H1 (cell line): ENCODE measurements around the gene PDK4. TPM values are rescaled to one million over a fixed set of nuclear protein-coding genes. Genes with fewer than 3 reads are reported as not detected.

Experiments used
- CTCF ChIA-PET: fragments of 300-600 bp; sonication (Branson Sonifier 250); formaldehyde crosslinking; loops from one replicate; lab custom pipeline; 2021; ENCODE audit not compliant: partially characterized antibody; lab: Charles Lee
- POLR2A ChIA-PET: fragments of 300-600 bp; sonication (Branson Sonifier 250); formaldehyde crosslinking; loops from one replicate; lab custom pipeline; 2021; ENCODE audit warnings: inconsistent platforms; ENCODE audit not compliant: partially characterized antibody; lab: Charles Lee
- DNase-seq, 2 experiments: peaks; one replicate each; pipeline versions ENCODE4 v3.0.0 to v3.0.0-alpha.2; 2010 to 2022; ENCODE audit warnings: low spot score in 2 of 2, low read depth in 1 of 2, mixed read lengths in 1 of 2
- FAIRE-seq: peaks from 2 replicates; lab custom pipeline; 2011; peaks lifted over from hg19 to GRCh38; lab: Jason Lieb, UNC
- H2AFZ ChIP-seq: 2 replicates; pipeline ENCODE4 v1.8.1; 2012; ENCODE audit warnings: low read length, inconsistent platforms
- H2AK5ac ChIP-seq: 2 replicates; pipeline ENCODE4 v1.6.1; 2013; ENCODE audit warnings: low read depth, low read length
- H2BK120ac ChIP-seq: replicated peaks from 2 replicates; pipeline ENCODE3; 2013; ENCODE audit warnings: low read depth, low read length, inconsistent platforms
- H2BK12ac ChIP-seq: 2 replicates; pipeline ENCODE4 v1.6.1; 2013; ENCODE audit warnings: low read depth, low read length
- H2BK15ac ChIP-seq: 2 replicates; pipeline ENCODE4 v1.6.1; 2013; ENCODE audit warnings: low read length
- H2BK20ac ChIP-seq: 2 replicates; pipeline ENCODE4 v1.6.1; 2013; ENCODE audit warnings: low read length
- H2BK5ac ChIP-seq: 2 replicates; pipeline ENCODE4 v1.6.1; 2013; ENCODE audit warnings: low read depth, low read length
- H3K14ac ChIP-seq: 2 replicates; pipeline ENCODE4 v1.6.1; 2013; ENCODE audit warnings: inconsistent platforms; ENCODE audit not compliant: insufficient read length
- H3K18ac ChIP-seq: 2 replicates; pipeline ENCODE4 v1.6.1; 2013; ENCODE audit warnings: low read length; ENCODE audit errors: extremely low read depth
- H3K23ac ChIP-seq: 2 replicates; pipeline ENCODE4 v1.6.1; 2013; ENCODE audit warnings: inconsistent platforms; ENCODE audit not compliant: insufficient read length
- H3K23me2 ChIP-seq: 2 replicates; pipeline ENCODE4 v1.6.1; 2013; ENCODE audit warnings: low read depth, low read length
- H3K27ac ChIP-seq: 2 replicates; pipeline ENCODE4 v1.6.1; 2011; ENCODE audit warnings: low read depth, low read length, inconsistent platforms
- H3K27me3 ChIP-seq, 4 experiments: replicated peaks in 1 of 4; 1 replicate in 1 of 4; 2 replicates in 3 of 4; pipeline versions ENCODE4 v1.6.1 to v1.8.1; 2011 to 2013; ENCODE audit warnings: low read length in 3 of 4, mild to moderate bottlenecking in 3 of 4, inconsistent platforms in 2 of 4, mixed read lengths in 2 of 4, moderate library complexity in 1 of 4; ENCODE audit not compliant: control insufficient read depth in 3 of 4, insufficient read depth in 3 of 4; ENCODE audit errors: extremely low read depth in 1 of 4
- H3K36me3 ChIP-seq, 4 experiments: 2 replicates each; pipeline versions ENCODE4 v1.6.1 to v1.8.1; 2011 to 2013; ENCODE audit warnings: mild to moderate bottlenecking in 4 of 4, low read length in 3 of 4, moderate library complexity in 2 of 4, control low read depth in 1 of 4, inconsistent platforms in 1 of 4; ENCODE audit not compliant: insufficient read depth in 4 of 4, control insufficient read depth in 2 of 4
- H3K4ac ChIP-seq: replicated peaks from 2 replicates; pipeline ENCODE3; 2013; ENCODE audit warnings: low read length, low read depth, mixed read lengths, inconsistent platforms; ENCODE audit not compliant: insufficient read length
- H3K4me1 ChIP-seq, 4 experiments: replicated peaks in 1 of 4; 1 replicate in 1 of 4; 2 replicates in 3 of 4; pipeline versions ENCODE4 v1.6.1 to v1.8.1; 2011 to 2013; ENCODE audit warnings: low read length in 3 of 4, inconsistent platforms in 2 of 4, mixed read lengths in 1 of 4; ENCODE audit not compliant: insufficient read depth in 4 of 4, control insufficient read depth in 3 of 4
- H3K4me2 ChIP-seq, 2 experiments: 2 replicates each; pipeline versions ENCODE4 v1.6.1 to v1.8.1; 2011 to 2013; ENCODE audit warnings: low read depth in 2 of 2, low read length in 2 of 2, control low read depth in 1 of 2, inconsistent platforms in 1 of 2, mild to moderate bottlenecking in 1 of 2; ENCODE audit not compliant: insufficient read depth in 1 of 2
- H3K4me3 ChIP-seq, 4 experiments: fragments of 200-600, 300-600 bp in 1 of 4; sonication (generic), shearing (Covaris generic), sonication (Bioruptor Twin) in 1 of 4; 2 replicates each; pipeline versions ENCODE4 v1.5.1 to v1.8.1; 2011 to 2016; ENCODE audit warnings: low read length in 4 of 4, low read depth in 3 of 4, control low read depth in 2 of 4, inconsistent platforms in 2 of 4, mild to moderate bottlenecking in 2 of 4, mixed read lengths in 1 of 4, moderate library complexity in 1 of 4; ENCODE audit not compliant: insufficient read depth in 2 of 4; ENCODE audit errors: extremely low read depth in 1 of 4
- H3K56ac ChIP-seq: replicated peaks from 2 replicates; pipeline ENCODE3; 2013; ENCODE audit warnings: low read depth, mild to moderate bottlenecking, mixed read lengths, low read length, inconsistent platforms; ENCODE audit not compliant: insufficient read length
- H3K79me1 ChIP-seq: 2 replicates; pipeline ENCODE4 v1.6.1; 2013; ENCODE audit warnings: low read depth, low read length, control low read depth
- H3K79me2 ChIP-seq, 2 experiments: 2 replicates each; pipeline versions ENCODE4 v1.6.1 to v1.8.1; 2012 to 2013; ENCODE audit warnings: low read length in 2 of 2, mild to moderate bottlenecking in 2 of 2, inconsistent platforms in 1 of 2; ENCODE audit not compliant: insufficient read depth in 2 of 2, control insufficient read depth in 1 of 2
- H3K9ac ChIP-seq, 4 experiments: replicated peaks in 1 of 4; 1 replicate in 1 of 4; 2 replicates in 3 of 4; pipeline versions ENCODE4 v1.6.1 to v1.8.1; 2011 to 2013; ENCODE audit warnings: low read depth in 3 of 4, low read length in 3 of 4, control low read depth in 2 of 4, mild to moderate bottlenecking in 2 of 4, moderate library complexity in 2 of 4, inconsistent platforms in 1 of 4; ENCODE audit errors: extremely low read depth in 1 of 4
- H3K9me3 ChIP-seq, 2 experiments: 2 replicates each; pipeline versions ENCODE4 v1.6.1 to v1.8.1; 2012 to 2013; ENCODE audit warnings: mild to moderate bottlenecking in 2 of 2, moderate library complexity in 2 of 2, control low read depth in 1 of 2, inconsistent platforms in 1 of 2, low read depth in 1 of 2, low read length in 1 of 2, mixed read lengths in 1 of 2; ENCODE audit not compliant: insufficient read depth in 2 of 2
- H4K20me1 ChIP-seq, 2 experiments: replicated peaks in 1 of 2; 2 replicates each; pipeline versions ENCODE3 to v1.8.1; 2011 to 2013; ENCODE audit warnings: inconsistent platforms in 2 of 2, low read length in 2 of 2, mild to moderate bottlenecking in 1 of 2; ENCODE audit not compliant: insufficient read depth in 2 of 2, control insufficient read depth in 1 of 2
- H4K5ac ChIP-seq: 2 replicates; pipeline ENCODE4 v1.6.1; 2013; ENCODE audit warnings: low read length, low read depth, mixed read lengths, inconsistent platforms; ENCODE audit not compliant: insufficient read length
- H4K8ac ChIP-seq: 2 replicates; pipeline ENCODE4 v1.8.0; 2013; ENCODE audit warnings: mild to moderate bottlenecking, moderate library complexity, low read length, inconsistent platforms; ENCODE audit not compliant: insufficient read depth; ENCODE audit errors: extremely low read depth
- H4K91ac ChIP-seq: replicated peaks from 2 replicates; pipeline ENCODE3; 2013; ENCODE audit warnings: low read length, mixed read lengths, inconsistent platforms; ENCODE audit not compliant: insufficient read length
- ATF3 ChIP-seq: IDR thresholded peaks from 2 replicates; pipeline ENCODE4 v1.6.1; 2011; ENCODE audit warnings: low read depth, mild to moderate bottlenecking, low read length; ENCODE audit not compliant: insufficient read depth
- CEBPB ChIP-seq: IDR thresholded peaks from 2 replicates; pipeline ENCODE4 v1.6.1; 2012; ENCODE audit warnings: low read depth, low read length
- CHD1 ChIP-seq: IDR thresholded peaks from 2 replicates; pipeline ENCODE4 v1.6.1; 2012; ENCODE audit warnings: low read depth, low read length, improper control_type of control experiment
- EP300 ChIP-seq, 2 experiments: IDR thresholded peaks; 1 replicate in 1 of 2; 2 replicates in 1 of 2; pipeline ENCODE4 v1.6.1; 2011 to 2012; ENCODE audit warnings: low read depth in 2 of 2, low read length in 2 of 2, mild to moderate bottlenecking in 2 of 2, borderline replicate concordance in 1 of 2, inconsistent platforms in 1 of 2, moderate library complexity in 1 of 2
- EZH2 ChIP-seq: fragments of 200-600 bp; sonication (generic); IDR thresholded peaks from 2 replicates; pipeline ENCODE4 v1.7.1; 2012; ENCODE audit warnings: low read depth, mild to moderate bottlenecking, moderate library complexity, low read length, inconsistent platforms; ENCODE audit not compliant: severe bottlenecking
- FOSL1 ChIP-seq: IDR thresholded peaks from 2 replicates; pipeline ENCODE4 v1.6.1; 2011; ENCODE audit warnings: mild to moderate bottlenecking, low read depth, low read length, moderate library complexity; ENCODE audit not compliant: insufficient read depth
- HDAC6 ChIP-seq: IDR thresholded peaks from one replicate; pipeline ENCODE4 v1.7.1; 2012; ENCODE audit warnings: low read depth, mild to moderate bottlenecking, inconsistent platforms, low read length, moderate library complexity
- KDM1A ChIP-seq: fragments of 200-600, 300-600 bp; sonication (generic); IDR thresholded peaks from 2 replicates; pipeline ENCODE4 v1.7.1; 2016; ENCODE audit warnings: mild to moderate bottlenecking, low read length, borderline replicate concordance
- KDM5A ChIP-seq: fragments of 200-600 bp; IDR thresholded peaks from 2 replicates; pipeline ENCODE4 v1.7.1; 2012; ENCODE audit warnings: mild to moderate bottlenecking, low read length, inconsistent platforms, mixed read lengths
- MAX ChIP-seq: IDR thresholded peaks from 2 replicates; pipeline ENCODE4 v1.6.1; 2012; ENCODE audit warnings: inconsistent platforms
- POLR2AphosphoS5 ChIP-seq: IDR thresholded peaks from 2 replicates; pipeline ENCODE4 v1.6.1; 2011; ENCODE audit warnings: low read depth, low read length
- TAF7 ChIP-seq: optimal IDR thresholded peaks from 2 replicates; pipeline ENCODE3; 2011; ENCODE audit warnings: low read depth, mild to moderate bottlenecking, inconsistent platforms, low read length, moderate library complexity, borderline replicate concordance
- TEAD4 ChIP-seq: IDR thresholded peaks from 2 replicates; pipeline ENCODE4 v1.6.1; 2012; ENCODE audit warnings: low read depth, low read length, inconsistent platforms, mixed read lengths
- ZNF274 ChIP-seq: IDR thresholded peaks from 2 replicates; pipeline ENCODE4 v1.7.0; 2012; ENCODE audit warnings: low read length, borderline replicate concordance; ENCODE audit errors: extremely low read depth
- WGBS, 2 experiments: shearing (Covaris generic) in 1 of 2; methylation state at CpG; one replicate each; pipeline versions ENCODE4 v1.1.6 to v1.1.7; 2013 to 2015; ENCODE audit warnings: low lambda C conversion rate in 2 of 2, mixed read lengths in 2 of 2, inconsistent platforms in 1 of 2, low coverage in 1 of 2, missing lambda C conversion rate in 1 of 2; ENCODE audit not compliant: insufficient replicate concordance in 2 of 2, insufficient coverage in 1 of 2, insufficient read length in 1 of 2; ENCODE audit errors: extremely low coverage in 1 of 2, missing lambda C conversion rate in 1 of 2; 5-methylcytosine and 5-hydroxymethylcytosine counted together
- polyA plus RNA-seq, 7 experiments: library from polyadenylated mRNA; depleted of rRNA in 3 of 7; stranded (reverse) in 5 of 7; unstranded in 2 of 7; fragments of >200 nt in 5 of 7; fragments of 200-250 nt in 2 of 7; gene quantifications; 1 replicate in 5 of 7; 2 replicates in 1 of 7; 4 replicates in 1 of 7; pipeline versions ENCODE4 v1.2.1 to v1.2.3, GENCODE V29; 2011 to 2013; ENCODE audit warnings: missing spikeins in 2 of 7, mixed read lengths in 2 of 7
- total RNA-seq: library from RNA; stranded (reverse); fragmentation: NEBNext Ultra II Directional; extraction: Animal tissue kit (Norgen Biotek cat#: 25700); gene quantifications from 2 replicates; pipeline ENCODE4 v1.2.1, GENCODE V29; 2021

PDK4 gene
- total and polyA plus RNA-seq, 2 of the 8 experiments (the other 6 are each of a cell fraction or from before 2014, with no cell fraction given), result 0.26 TPM; not detected in 1

DNA sequence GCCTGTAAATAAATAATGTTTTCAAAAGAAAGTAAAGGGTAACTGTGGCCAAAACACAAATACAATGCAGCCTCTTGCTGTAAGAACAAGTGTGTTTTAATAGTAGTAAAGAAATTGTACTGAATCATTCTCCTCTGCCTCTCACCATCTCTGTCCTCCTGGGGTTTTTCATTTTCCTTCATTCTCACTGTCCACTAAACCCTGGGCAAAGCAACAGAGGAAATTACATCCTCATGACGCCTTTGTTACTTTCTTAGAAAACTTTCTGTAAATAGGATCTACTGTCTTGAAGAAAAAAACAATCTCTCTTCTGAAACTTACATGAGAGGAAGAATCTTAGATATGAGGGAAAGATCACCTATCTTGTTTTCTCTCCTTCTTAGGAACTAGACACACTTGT lies 56.0 kb downstream of the PDK4 start:
- Histone ChIP-seq H3K4me2 (no peak overlapping the region), H2AFZ (no peak overlapping the region), H3K79me1 (no peaks in the 10 kb centered on the region), H2BK12ac (no peak overlapping the region), H2BK15ac (no peak overlapping the region), H4K5ac (no peak overlapping the region), H3K23ac (no peak overlapping the region), H3K9ac (no peak overlapping the region), H3K27me3 (peaks cover 0 to 1% (median 0%) of the 10 kb centered on the region in 4 experiments; a peak in 1 of 7 replicates), H4K8ac (no peak overlapping the region), H4K20me1 (no peaks in the 10 kb centered on the region), H2BK5ac (no peak overlapping the region), H3K36me3 (no peaks in the 10 kb centered on the region), H3K4me3 (no peak overlapping the region), H2AK5ac (no peak overlapping the region), H3K79me2 (no peaks in the 10 kb centered on the region), H3K4me1 (no peaks in the 10 kb centered on the region), H3K27ac (no peak overlapping the region), H3K14ac (no peak overlapping the region), H3K18ac (no peak overlapping the region), H2BK120ac (no peak overlapping the region), H3K56ac (no peak overlapping the region), H3K4ac (no peak overlapping the region), H3K23me2 (no peaks in the 10 kb centered on the region), H2BK20ac (no peak overlapping the region), H3K9me3 (no peaks in the 10 kb centered on the region), H4K91ac (no peak overlapping the region)
- 84% methylated on average over 1 of the region's 1 CpG; no CpG with 5 or more reads in 1 of the 2 experiments for WGBS, 2 experiments
- ChIA-PET POLR2A (no interaction called here), CTCF (interaction anchor here (0.9 to 15.7 kb wide), 7 partner anchors 10 to 149 kb away, joined by 3 to 187 read pairs (median 3); no protein-coding TSS in a partner anchor)
- DNase-seq (no peak), FAIRE-seq (no peak)
- TF ChIP-seq HDAC6 (no peak), CEBPB (no peak), KDM1A (no peak), CHD1 (no peak), ZNF274 (no peak), EZH2 (no peak), FOSL1 (no peak), EP300 (IDR thresholded peaks at IDR 0.05; ENCODE audit: borderline replicate concordance in 1 of 2, low read depth in 2 of 2, low read length in 2 of 2) (no peak), KDM5A (no peak), TAF7 (no peak), POLR2AphosphoS5 (no peak), ATF3 (no peak), TEAD4 (no peak), MAX (no peak)
